Left lung (tissue), 10 donors: ENCODE data around the gene ZNF483. TPM values are rescaled to one million over a fixed set of nuclear protein-coding genes. Genes with fewer than 3 reads are reported as not detected.

Experiments used
- ATAC-seq: fragments of 200-7000 bp; cut with Tn5 transposase; one replicate; pipeline ENCODE4 v1.9.1; 2020; ENCODE audit warnings: moderate library complexity
- DNase-seq, 4 donors: peaks; one replicate each; pipeline ENCODE4 v3.0.0-alpha.2; 2013 to 2020
- H3K27ac ChIP-seq, 2 donors: fragments of 200-600 bp; sonication (generic) in 1 of 2; one replicate each; pipeline versions ENCODE4 v1.5.0 to v1.8.0; 2020 to 2021
- H3K27me3 ChIP-seq, 2 donors: fragments of 200-600 bp; sonication (generic) in 1 of 2; one replicate each; pipeline versions ENCODE4 v1.5.0 to v1.8.0; 2020 to 2021
- H3K36me3 ChIP-seq, 2 donors: fragments of 200-600 bp; sonication (generic) in 1 of 2; one replicate each; pipeline versions ENCODE4 v1.5.0 to v1.8.0; 2020 to 2021
- H3K4me1 ChIP-seq, 2 donors: fragments of 200-600 bp; one replicate each; pipeline ENCODE4 v1.8.0; 2021
- H3K4me3 ChIP-seq, 2 donors: fragments of 200-600 bp; sonication (generic) in 1 of 2; one replicate each; pipeline versions ENCODE4 v1.5.0 to v1.8.0; 2020 to 2021; ENCODE audit warnings: mild to moderate bottlenecking in 1 of 2
- H3K9me3 ChIP-seq, 2 donors: fragments of 200-600 bp; sonication (generic) in 1 of 2; one replicate each; pipeline versions ENCODE4 v1.5.0 to v1.8.0; 2020 to 2021
- intact Hi-C, 2 donors: fragments of 100-400 bp; cut with DNase I; formaldehyde crosslinking; loops; one replicate each; pipeline versions ENCODE4 v1.11.2 to v1.14.2; 2022
- polyA plus RNA-seq, 6 donors: library from polyadenylated mRNA; unstranded; fragments of 120-200 nt; gene quantifications; one replicate each; pipeline ENCODE4 v1.2.1, GENCODE V29; 2013; ENCODE audit not compliant: insufficient read length in 6 of 6
- total RNA-seq, 2 donors: library from RNA; stranded (reverse); fragmentation: NEBNext Ultra II Directional; extraction: Animal tissue kit (Norgen Biotek cat#: 25700); gene quantifications; one replicate each; pipeline ENCODE4 v1.2.1, GENCODE V29; 2021
- TF ChIP-seq, protein P1 (sequence below), 2 donors: fragments of 200-600 bp; sonication (generic) in 1 of 2; IDR thresholded peaks; one replicate each; pipeline versions ENCODE4 v1.5.0 to v1.8.0; 2021; ENCODE audit warnings: antibody characterized with exemption in 2 of 2
- donor health status: DM: no; HTN: yes; CAD: no.
- donor health status: DM: no; HTN: no; CAD: no.

ZNF483 gene
- total and polyA plus RNA-seq, 8 donors: 2.1 to 7.5 (median 3.7) TPM

DNA sequence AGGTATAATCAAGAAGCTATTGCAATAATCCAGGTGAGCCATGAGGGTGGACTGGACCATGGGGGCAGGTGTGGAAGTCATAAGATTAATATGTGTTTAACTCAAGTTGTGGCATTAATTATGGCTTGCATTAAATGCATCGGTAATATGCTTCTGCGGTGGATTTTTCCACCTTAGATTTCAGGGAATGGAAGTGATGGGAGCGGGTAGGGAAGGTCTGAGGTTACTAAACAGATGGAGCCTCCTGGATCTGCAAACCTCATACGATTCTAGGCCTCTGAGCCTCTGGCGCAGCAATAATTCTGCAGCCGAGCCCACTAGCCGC, 286 bp upstream of the ZNF483 start:
- Histone ChIP-seq H3K27ac (no peak overlapping the region), H3K27me3 (peaks cover 0 to 17% of the 10 kb centered on the region in 2 donors), H3K9me3 (no peaks in the 10 kb centered on the region), H3K4me1 (peaks cover 6 to 11% of the 10 kb centered on the region in 2 donors), H3K36me3 (no peaks in the 10 kb centered on the region), H3K4me3 (peak overlapping the region; percentile 57 to 58)
- intact Hi-C loops: no loop called here
- ATAC-seq (no peak), DNase-seq (no peak)
- TF ChIP-seq, protein P1, sequence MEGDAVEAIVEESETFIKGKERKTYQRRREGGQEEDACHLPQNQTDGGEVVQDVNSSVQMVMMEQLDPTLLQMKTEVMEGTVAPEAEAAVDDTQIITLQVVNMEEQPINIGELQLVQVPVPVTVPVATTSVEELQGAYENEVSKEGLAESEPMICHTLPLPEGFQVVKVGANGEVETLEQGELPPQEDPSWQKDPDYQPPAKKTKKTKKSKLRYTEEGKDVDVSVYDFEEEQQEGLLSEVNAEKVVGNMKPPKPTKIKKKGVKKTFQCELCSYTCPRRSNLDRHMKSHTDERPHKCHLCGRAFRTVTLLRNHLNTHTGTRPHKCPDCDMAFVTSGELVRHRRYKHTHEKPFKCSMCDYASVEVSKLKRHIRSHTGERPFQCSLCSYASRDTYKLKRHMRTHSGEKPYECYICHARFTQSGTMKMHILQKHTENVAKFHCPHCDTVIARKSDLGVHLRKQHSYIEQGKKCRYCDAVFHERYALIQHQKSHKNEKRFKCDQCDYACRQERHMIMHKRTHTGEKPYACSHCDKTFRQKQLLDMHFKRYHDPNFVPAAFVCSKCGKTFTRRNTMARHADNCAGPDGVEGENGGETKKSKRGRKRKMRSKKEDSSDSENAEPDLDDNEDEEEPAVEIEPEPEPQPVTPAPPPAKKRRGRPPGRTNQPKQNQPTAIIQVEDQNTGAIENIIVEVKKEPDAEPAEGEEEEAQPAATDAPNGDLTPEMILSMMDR (IDR thresholded peaks at IDR 0.05): no peak

DNA sequence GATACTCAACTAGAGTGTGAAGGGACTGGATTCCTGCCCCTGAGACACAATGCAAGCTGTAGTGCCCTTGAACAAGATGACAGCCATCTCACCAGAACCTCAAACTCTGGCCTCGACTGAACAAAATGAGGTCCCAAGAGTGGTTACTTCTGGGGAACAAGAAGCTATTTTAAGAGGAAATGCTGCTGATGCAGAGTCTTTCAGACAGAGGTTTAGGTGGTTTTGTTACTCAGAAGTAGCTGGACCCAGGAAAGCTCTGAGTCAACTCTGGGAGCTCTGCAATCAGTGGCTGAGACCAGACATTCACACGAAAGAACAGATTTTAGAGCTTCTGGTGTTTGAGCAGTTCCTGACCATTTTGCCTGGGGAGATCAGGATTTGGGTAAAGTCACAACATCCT, 2.4 kb downstream of the ZNF483 start:
- TF ChIP-seq, protein P1 (IDR thresholded peaks at IDR 0.05): no peak
- Histone ChIP-seq H3K4me1 (peaks cover 6 to 11% of the 10 kb centered on the region in 2 donors), H3K4me3 (no peak overlapping the region), H3K36me3 (peaks cover 0 to 9% of the 10 kb centered on the region in 2 donors), H3K27me3 (peaks cover 0 to 17% of the 10 kb centered on the region in 2 donors), H3K27ac (no peak overlapping the region), H3K9me3 (peaks cover 0 to 10% of the 10 kb centered on the region in 2 donors)
- no peak for ATAC-seq
- DNase-seq: no peak
- intact Hi-C loops: no loop called here

DNA sequence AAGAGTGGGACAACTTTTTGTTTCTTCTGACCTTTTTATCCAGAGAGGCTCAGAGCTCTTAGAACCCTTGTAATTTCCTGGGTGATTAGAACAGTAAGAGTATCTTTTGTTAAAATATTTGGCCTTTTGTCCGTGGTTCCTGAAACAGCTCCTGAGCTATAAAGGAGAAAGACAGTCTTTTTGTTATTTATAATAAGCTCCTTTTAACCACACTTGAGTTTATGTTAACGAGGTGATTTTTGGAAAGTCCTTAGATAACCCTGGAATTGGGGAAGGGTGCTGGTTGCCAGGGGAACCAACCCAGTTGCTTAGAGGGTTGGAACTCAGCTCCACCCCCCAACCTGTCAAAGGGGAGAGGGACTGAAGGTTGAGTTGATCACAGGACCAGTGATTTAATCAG, 4.8 kb downstream of the ZNF483 start:
- intact Hi-C loops: no loop called here
- DNase-seq (no peak), ATAC-seq (no peak)
- Histone ChIP-seq H3K4me1 (peaks cover 6 to 11% of the 10 kb centered on the region in 2 donors), H3K27me3 (peaks cover 0 to 16% of the 10 kb centered on the region in 2 donors), H3K27ac (no peak overlapping the region), H3K4me3 (no peak overlapping the region), H3K9me3 (peaks cover 0 to 29% of the 10 kb centered on the region in 2 donors), H3K36me3 (peaks cover 0 to 25% of the 10 kb centered on the region in 2 donors)
- TF ChIP-seq, protein P1 (IDR thresholded peaks at IDR 0.05): no peak

DNA sequence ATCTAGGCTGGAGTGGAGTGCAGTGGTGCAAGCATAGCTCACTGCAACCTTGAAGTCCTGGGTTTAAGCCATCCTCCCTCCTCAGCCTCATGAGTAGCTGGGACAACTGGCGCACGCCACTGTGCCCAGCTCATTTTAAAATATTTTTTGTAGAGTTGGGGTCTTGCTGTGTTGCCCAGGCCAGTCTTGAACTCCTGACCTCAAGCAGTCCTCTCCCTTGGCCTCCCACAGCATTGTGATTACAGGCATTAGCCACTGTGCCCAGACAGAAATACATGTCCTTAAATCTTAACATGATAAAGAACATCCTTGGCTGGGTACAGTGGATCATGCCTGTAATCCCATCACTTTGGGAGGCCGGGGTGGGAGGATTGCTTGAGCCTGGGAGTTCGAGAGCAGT, 6.7 kb downstream of the ZNF483 start:
- TF ChIP-seq, protein P1 (IDR thresholded peaks at IDR 0.05): no peak
- Histone ChIP-seq H3K4me1 (no peaks in the 10 kb centered on the region), H3K9me3 (peaks cover 0 to 47% of the 10 kb centered on the region in 2 donors), H3K4me3 (no peak overlapping the region), H3K27me3 (no peaks in the 10 kb centered on the region), H3K36me3 (peaks cover 0 to 44% of the 10 kb centered on the region in 2 donors), H3K27ac (no peak overlapping the region)
- DNase-seq (no peak), ATAC-seq (no peak)
- intact Hi-C loops: no loop called here

DNA sequence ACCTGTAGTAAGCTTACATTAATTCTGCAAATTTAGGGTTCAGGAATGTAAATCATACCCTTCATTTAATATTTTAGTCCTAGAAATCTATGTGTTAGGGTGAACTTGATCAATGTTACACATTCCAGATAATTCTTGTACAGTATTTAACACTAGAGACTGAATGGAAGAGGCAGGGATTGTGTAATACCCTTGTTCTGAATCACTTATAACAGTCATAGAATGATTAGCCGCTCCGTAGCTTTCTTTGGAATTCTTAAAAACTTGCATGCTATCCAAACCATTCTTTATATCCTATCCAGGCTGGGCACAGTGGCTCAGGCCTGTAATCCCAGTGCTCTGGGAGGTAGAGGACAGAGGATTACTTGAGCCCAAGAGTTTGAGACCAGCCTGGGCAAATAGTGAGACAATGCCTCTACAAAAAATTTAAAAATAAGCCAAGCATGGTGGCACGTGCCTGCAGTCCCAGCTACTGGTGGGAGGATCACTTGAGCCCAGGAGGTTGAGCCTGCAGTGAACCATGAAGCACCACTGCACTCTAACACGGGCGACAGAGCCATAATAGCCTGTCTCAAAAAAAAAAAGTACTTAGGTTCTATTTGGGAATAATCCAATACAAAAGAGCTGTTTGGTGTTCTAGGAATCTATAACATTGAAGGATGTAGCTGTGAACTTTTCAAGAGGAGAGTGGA, 8.3 kb downstream of the ZNF483 start:
- no peaks in the 10 kb centered on the region for H3K4me1 ChIP-seq
- intact Hi-C loops: no loop called here
- H3K36me3 ChIP-seq: peaks cover 0 to 60% of the 10 kb centered on the region in 2 donors
- H3K9me3 ChIP-seq: peaks cover 0 to 62% of the 10 kb centered on the region in 2 donors
- DNase-seq (no peak), ATAC-seq (no peak)
- no peak overlapping the region for H3K27ac ChIP-seq
- H3K27me3 ChIP-seq: no peaks in the 10 kb centered on the region
- H3K4me3 ChIP-seq: no peak overlapping the region
- TF ChIP-seq, protein P1 (IDR thresholded peaks at IDR 0.05): no peak
